Measurements from ENCODE around the gene NKD2.
"Not testable (repeated sequence)": the region's sequence is repeated elsewhere in the genome, so short reads cannot be mapped to it uniquely, and the experiment has no call there.

Gene NKD2

GRCh38 chr5:1079961-1080360 lies 71.4 kb downstream of the NKD2 start:
- TF ChIP-seq CTCF (IDR thresholded peaks at IDR 0.05; ENCODE audit: insufficient read depth, low read length, poor library complexity, severe bottlenecking), result no peak
- H3K4me3 ChIP-seq (replicated peaks; ENCODE audit: low read depth, low read length), result no peak overlapping the region
- no peaks in the 10 kb centered on the region for H3K27me3 ChIP-seq (replicated peaks; ENCODE audit: control insufficient read depth, insufficient read depth, low read length)
- no peaks in the 10 kb centered on the region for H3K36me3 ChIP-seq (ENCODE audit: control insufficient read depth, insufficient read depth, low read length)
- DNase-seq (ENCODE audit: extremely low read depth, insufficient read length), result no peak

- no peak overlapping the region for H3K4me3 ChIP-seq (replicated peaks; ENCODE audit: low read depth, low read length)
- DNase-seq (ENCODE audit: extremely low read depth, insufficient read length), result no peak
- no peaks in the 10 kb centered on the region for H3K36me3 ChIP-seq (ENCODE audit: control insufficient read depth, insufficient read depth, low read length)
- H3K27me3 ChIP-seq (replicated peaks; ENCODE audit: control insufficient read depth, insufficient read depth, low read length), result no peaks in the 10 kb centered on the region
- no peak for TF ChIP-seq CTCF (IDR thresholded peaks at IDR 0.05; ENCODE audit: insufficient read depth, low read length, poor library complexity, severe bottlenecking)
Measured at GRCh38 chr5:1080432-1080831, 71.8 kb downstream of the NKD2 start.

- no peaks in the 10 kb centered on the region for H3K27me3 ChIP-seq (replicated peaks; ENCODE audit: control insufficient read depth, insufficient read depth, low read length)
- H3K4me3 ChIP-seq (replicated peaks; ENCODE audit: low read depth, low read length), result no peak overlapping the region
- DNase-seq (ENCODE audit: extremely low read depth, insufficient read length), result no peak
- no peaks in the 10 kb centered on the region for H3K36me3 ChIP-seq (ENCODE audit: control insufficient read depth, insufficient read depth, low read length)
- no peak for TF ChIP-seq CTCF (IDR thresholded peaks at IDR 0.05; ENCODE audit: insufficient read depth, low read length, poor library complexity, severe bottlenecking)
Measured at GRCh38 chr5:1081519-1081918, 72.9 kb downstream of the NKD2 start.

- H3K27me3 ChIP-seq (replicated peaks; ENCODE audit: control insufficient read depth, insufficient read depth, low read length); H3K4me3 ChIP-seq (replicated peaks; ENCODE audit: low read depth, low read length); H3K36me3 ChIP-seq (ENCODE audit: control insufficient read depth, insufficient read depth, low read length); DNase-seq (ENCODE audit: extremely low read depth, insufficient read length): not testable (repeated sequence)
Measured at GRCh38 chr5:1083026-1083425, 74.4 kb downstream of the NKD2 start.

GRCh38 chr5:1083823-1084605 lies 75.4 kb downstream of the NKD2 start:
- TF ChIP-seq CTCF (IDR thresholded peaks at IDR 0.05; ENCODE audit: insufficient read depth, low read length, poor library complexity, severe bottlenecking), result no peak
- Histone ChIP-seq H3K4me3 (replicated peaks; ENCODE audit: low read depth, low read length) (no peak overlapping the region), H3K36me3 (ENCODE audit: control insufficient read depth, insufficient read depth, low read length) (no peaks in the 10 kb centered on the region), H3K27me3 (replicated peaks; ENCODE audit: control insufficient read depth, insufficient read depth, low read length) (no peaks in the 10 kb centered on the region)
- no peak for DNase-seq (ENCODE audit: extremely low read depth, insufficient read length)

GRCh38 chr5:1085391-1085790 lies 76.8 kb downstream of the NKD2 start:
- no peaks in the 10 kb centered on the region for H3K27me3 ChIP-seq (replicated peaks; ENCODE audit: control insufficient read depth, insufficient read depth, low read length)
- H3K4me3 ChIP-seq (replicated peaks; ENCODE audit: low read depth, low read length), result no peak overlapping the region
- DNase-seq (ENCODE audit: extremely low read depth, insufficient read length), result no peak
- H3K36me3 ChIP-seq (ENCODE audit: control insufficient read depth, insufficient read depth, low read length), result no peaks in the 10 kb centered on the region
- TF ChIP-seq CTCF (IDR thresholded peaks at IDR 0.05; ENCODE audit: insufficient read depth, low read length, poor library complexity, severe bottlenecking), result no peak

Data from GM06990 (cell line).